Testis (tissue), 3 donors: ENCODE data around the gene NRTN. TPM values are rescaled to one million over a fixed set of nuclear protein-coding genes. Genes with fewer than 3 reads are reported as not detected.
"Not testable (repeated sequence)": the region's sequence is repeated elsewhere in the genome, so short reads cannot be mapped to it uniquely, and the experiment has no call there.

ENCODE experiments used
- DNase-seq: peaks from one replicate; pipeline ENCODE4 v3.0.0-alpha.2; 2019
- H3K27ac ChIP-seq, 2 donors: fragments of 200-600 bp; sonication (generic); one replicate each; pipeline ENCODE4 v1.5.1; 2019
- H3K27me3 ChIP-seq: fragments of 200-600 bp; sonication (generic); one replicate; pipeline ENCODE4 v1.5.1; 2019
- H3K36me3 ChIP-seq: fragments of 200-600 bp; sonication (generic); one replicate; pipeline ENCODE4 v1.5.1; 2017; ENCODE audit warnings: low read depth; ENCODE audit errors: missing control alignments
- H3K4me1 ChIP-seq: fragments of 200-600 bp; sonication (generic); one replicate; pipeline ENCODE4 v1.5.1; 2019
- H3K4me3 ChIP-seq, 2 donors: fragments of 200-600 bp; sonication (generic); one replicate each; pipeline ENCODE4 v1.5.1; 2017 to 2019
- H3K9me3 ChIP-seq: fragments of 200-600 bp; sonication (generic); one replicate; pipeline ENCODE4 v1.5.1; 2017
- CTCF ChIP-seq, 3 experiments: fragments of 450-650 bp in 2 of 3; fragments of 200-600 bp in 1 of 3; sonication (generic) in 1 of 3; IDR thresholded peaks; one replicate each; pipeline ENCODE4 v1.5.1; 2016 to 2019; ENCODE audit warnings: antibody characterized with exemption in 3 of 3, mild to moderate bottlenecking in 2 of 3, moderate library complexity in 1 of 3
- POLR2A ChIP-seq: fragments of 450-650 bp; IDR thresholded peaks from one replicate; pipeline ENCODE4 v1.6.1; 2017; ENCODE audit warnings: antibody characterized with exemption, mild to moderate bottlenecking, moderate library complexity
- WGBS, 2 donors: methylation state at CpG; one replicate each; pipeline ENCODE4 v1.1.5; 2018; 5-methylcytosine and 5-hydroxymethylcytosine counted together
- intact Hi-C: fragments of 100-400 bp; cut with DNase I; formaldehyde crosslinking; loops from one replicate; pipeline ENCODE4 v1.15.1; 2023; ENCODE audit warnings: low total_unique reads
- polyA plus RNA-seq: library from polyadenylated mRNA; stranded (reverse); fragments of 350-450 nt; fragmentation: Illumina TruSeq; extraction: RNeasy Lipid Tissue Mini Kit (QIAGEN cat#74804); gene quantifications from one replicate; pipeline ENCODE4 v1.2.3, GENCODE V29; 2014; ENCODE audit warnings: low read depth, low replicate concordance; ENCODE audit not compliant: insufficient read depth
- total RNA-seq, 2 donors: library from RNA; depleted of rRNA; stranded (reverse); fragments of >200 nt; gene quantifications; one replicate each; pipeline ENCODE4 v1.2.3, GENCODE V29; 2016

Gene NRTN
- total and polyA plus RNA-seq, 3 donors from 2014 or later: 1.7 to 13.5 (median 6.5) TPM

- Histone ChIP-seq H3K36me3 (no peaks in the 10 kb centered on the region), H3K4me1 (no peaks in the 10 kb centered on the region), H3K27ac (no peak overlapping the region), H3K4me3 (no peak overlapping the region), H3K27me3 (no peaks in the 10 kb centered on the region), H3K9me3 (no peaks in the 10 kb centered on the region)
- WGBS, 2 donors: 56 to 57% methylated on average over 15 of the region's 15 CpGs
- intact Hi-C loops: no loop called here
- TF ChIP-seq POLR2A (no peak), CTCF (IDR thresholded peaks at IDR 0.05) (no peak)
- no peak for DNase-seq
These were observed 33.0 kb downstream of the NRTN start for GRCh38 chr19:5837761-5838352.

GRCh38 chr19:5838353-5839064 lies 33.6 kb downstream of the NRTN start:
- 64 to 77% methylated on average over 15 to 20 of the region's 20 CpGs for WGBS, 2 donors

GRCh38 chr19:5839065-5840017 lies 34.5 kb downstream of the NRTN start, which contains the start of gene FUT6:
FUT6 (minus strand) TSS chr19:5839702; CDS start chr19:5832567, 7,135 bp downstream.
- no peaks in the 10 kb centered on the region for H3K36me3 ChIP-seq
- DNase-seq: no peak
- intact Hi-C loops: no loop called here
- H3K27ac ChIP-seq: no peak within 1 kb of the TSS
- no peak within 1 kb of the TSS for H3K4me3 ChIP-seq
- H3K27me3 ChIP-seq: no peaks in the 10 kb centered on the region
- H3K9me3 ChIP-seq: no peaks in the 10 kb centered on the region
- WGBS, 2 donors: 80 to 89% methylated on average over 8 to 9 of the region's 9 CpGs
- TF ChIP-seq POLR2A: no peak
- no peak for TF ChIP-seq CTCF (IDR thresholded peaks at IDR 0.05)
- H3K4me1 ChIP-seq: no peaks in the 10 kb centered on the region

More at GRCh38 chr19:5838353-5839064, 33.6 kb downstream of the NRTN start:
- DNase-seq: no peak
- H3K9me3 ChIP-seq: no peaks in the 10 kb centered on the region
- H3K27ac ChIP-seq: no peak overlapping the region
- no peak overlapping the region for H3K4me3 ChIP-seq
- H3K27me3 ChIP-seq: no peaks in the 10 kb centered on the region
- intact Hi-C loops: no loop called here
- no peak for TF ChIP-seq POLR2A
- TF ChIP-seq CTCF (IDR thresholded peaks at IDR 0.05): no peak
- no peaks in the 10 kb centered on the region for H3K4me1 ChIP-seq
- no peaks in the 10 kb centered on the region for H3K36me3 ChIP-seq

- intact Hi-C loops, H3K4me3 ChIP-seq: not testable (repeated sequence)
- WGBS, 2 donors: 82% methylated on average over 6 of the region's 6 CpGs; no CpG with 5 or more reads in 1 of the 2 donors
These were observed 36.9 kb downstream of the NRTN start for GRCh38 chr19:5841735-5842111.

More at GRCh38 chr19:5841735-5842111, 36.9 kb downstream of the NRTN start:
- H3K27me3 ChIP-seq, H3K27ac ChIP-seq, H3K36me3 ChIP-seq, DNase-seq, H3K9me3 ChIP-seq, H3K4me1 ChIP-seq: not testable (repeated sequence)
